Measurements from ENCODE around the gene PIKFYVE. TPM values are rescaled to one million over a fixed set of nuclear protein-coding genes. Genes with fewer than 3 reads are reported as not detected.
"Not testable (repeated sequence)": the region's sequence is repeated elsewhere in the genome, so short reads cannot be mapped to it uniquely, and the experiment has no call there.

Gene PIKFYVE
- total and polyA plus RNA-seq, 11 donors, result 4.2 to 31.4 (median 20.2) TPM

DNA sequence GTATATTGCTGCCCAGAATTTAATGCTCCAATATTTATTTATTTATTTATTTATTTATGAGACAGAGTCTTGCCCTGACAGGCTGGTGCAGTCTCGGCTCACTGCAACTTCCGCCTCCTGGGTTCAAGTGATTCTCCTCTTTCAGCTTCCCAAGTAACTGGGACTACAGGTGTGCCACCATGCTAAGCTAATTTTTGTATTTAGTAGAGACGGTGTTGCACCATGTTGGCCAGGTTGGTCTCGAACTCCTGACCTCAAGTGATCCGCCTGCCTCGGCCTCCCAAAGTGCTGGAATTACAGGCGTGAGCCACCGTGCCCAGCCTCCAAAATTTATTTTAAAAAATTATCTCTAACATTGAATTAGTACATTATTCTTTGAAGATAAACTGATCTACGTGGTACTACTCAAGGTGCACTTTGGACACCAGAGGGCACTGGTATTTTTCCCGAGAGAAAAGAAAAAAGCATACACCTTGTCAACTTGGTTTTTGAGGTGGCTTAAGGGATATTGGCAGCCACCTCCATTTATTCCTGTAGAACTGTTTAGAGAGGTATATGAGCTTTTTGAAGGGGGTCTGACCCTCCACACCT is 9.8 kb upstream of the PIKFYVE start:
- intact Hi-C loops (cut with DNase I), result no loop called here
- TF ChIP-seq, protein P1, sequence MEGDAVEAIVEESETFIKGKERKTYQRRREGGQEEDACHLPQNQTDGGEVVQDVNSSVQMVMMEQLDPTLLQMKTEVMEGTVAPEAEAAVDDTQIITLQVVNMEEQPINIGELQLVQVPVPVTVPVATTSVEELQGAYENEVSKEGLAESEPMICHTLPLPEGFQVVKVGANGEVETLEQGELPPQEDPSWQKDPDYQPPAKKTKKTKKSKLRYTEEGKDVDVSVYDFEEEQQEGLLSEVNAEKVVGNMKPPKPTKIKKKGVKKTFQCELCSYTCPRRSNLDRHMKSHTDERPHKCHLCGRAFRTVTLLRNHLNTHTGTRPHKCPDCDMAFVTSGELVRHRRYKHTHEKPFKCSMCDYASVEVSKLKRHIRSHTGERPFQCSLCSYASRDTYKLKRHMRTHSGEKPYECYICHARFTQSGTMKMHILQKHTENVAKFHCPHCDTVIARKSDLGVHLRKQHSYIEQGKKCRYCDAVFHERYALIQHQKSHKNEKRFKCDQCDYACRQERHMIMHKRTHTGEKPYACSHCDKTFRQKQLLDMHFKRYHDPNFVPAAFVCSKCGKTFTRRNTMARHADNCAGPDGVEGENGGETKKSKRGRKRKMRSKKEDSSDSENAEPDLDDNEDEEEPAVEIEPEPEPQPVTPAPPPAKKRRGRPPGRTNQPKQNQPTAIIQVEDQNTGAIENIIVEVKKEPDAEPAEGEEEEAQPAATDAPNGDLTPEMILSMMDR (IDR thresholded peaks at IDR 0.05), result peak in 3 of 12 donors; percentile 11 to 19 (median 14)
- no peak for TF ChIP-seq POLR2A (IDR thresholded peaks at IDR 0.05)
- Histone ChIP-seq H3K27ac (peak overlapping the region; percentile 39 to 95 (median 71)), H3K36me3 (peaks cover 0 to 20% (median 14%) of the 10 kb centered on the region in 9 donors), H3K27me3 (no peaks in the 10 kb centered on the region), H3K4me1 (peaks cover 0 to 39% (median 21%) of the 10 kb centered on the region in 12 donors), H3K9me3 (no peaks in the 10 kb centered on the region), H3K4me3 (no peak overlapping the region)
- DNase-seq, result no peak
- ATAC-seq, result no peak
- 74 to 82% (median 77%) methylated on average over 10 of the region's 10 CpGs for WGBS, 4 donors

DNA sequence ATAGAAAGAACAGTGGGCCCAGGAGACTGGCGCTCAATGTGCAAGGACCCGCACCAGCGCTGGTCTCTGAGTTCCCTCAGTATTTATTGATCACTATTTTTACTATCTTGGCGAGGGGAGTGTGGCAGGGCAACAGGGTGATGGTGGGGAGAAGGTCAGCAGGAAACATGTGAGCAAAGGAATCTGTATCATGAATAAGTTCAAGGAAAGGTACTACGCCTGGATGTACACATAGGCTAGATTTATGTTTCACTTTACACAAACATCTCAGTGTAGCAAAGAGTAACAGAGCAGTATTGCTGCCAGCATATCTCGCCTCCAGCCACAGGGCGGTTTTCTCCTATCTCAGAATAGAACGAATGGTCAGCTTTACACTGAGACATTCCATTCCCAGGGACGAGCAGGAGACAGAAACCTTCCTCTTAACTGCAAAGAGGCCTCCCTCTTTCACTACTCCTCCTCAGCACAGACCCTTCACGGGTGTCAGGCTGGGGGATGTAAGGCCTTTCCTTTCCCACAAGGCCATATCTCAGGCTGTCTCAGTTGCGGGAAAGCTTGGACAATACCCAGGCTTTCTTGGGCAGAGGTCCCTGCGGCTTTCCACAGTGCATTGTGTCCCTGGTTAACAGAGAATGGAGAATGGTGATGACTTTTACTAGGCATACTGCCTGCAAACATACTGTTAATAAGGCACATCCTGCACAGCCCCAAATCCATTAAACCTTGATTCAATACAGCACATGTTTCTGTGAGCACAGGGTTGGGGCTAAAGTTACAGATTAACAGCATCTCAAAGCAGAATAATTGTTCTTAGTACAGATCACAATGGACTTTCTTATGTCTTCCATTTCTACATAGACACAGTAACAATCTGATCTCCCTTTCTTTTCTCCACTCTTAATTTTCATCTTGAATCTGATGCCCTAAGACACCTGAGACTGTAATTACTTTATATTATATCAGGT is 8.9 kb upstream of the PIKFYVE start:
- Histone ChIP-seq H3K4me1 (peaks cover 0 to 37% (median 20%) of the 10 kb centered on the region in 12 donors), H3K27ac (peak overlapping the region; percentile 39 to 95 (median 71)), H3K36me3 (peaks cover 0 to 11% (median 6%) of the 10 kb centered on the region in 9 donors)
- not testable (repeated sequence) for H3K4me3 ChIP-seq, H3K27me3 ChIP-seq, H3K9me3 ChIP-seq, ATAC-seq
- WGBS, 4 donors, result 47 to 55% (median 51%) methylated on average over 12 of the region's 12 CpGs
- DNase-seq, result peak in 1 of 5 donors; percentile 34
- intact Hi-C loops (cut with DNase I), result loop anchor here in 1 of 10 donors (1.0 kb wide), 1 partner anchor 8 kb away; no protein-coding TSS in a partner anchor

DNA sequence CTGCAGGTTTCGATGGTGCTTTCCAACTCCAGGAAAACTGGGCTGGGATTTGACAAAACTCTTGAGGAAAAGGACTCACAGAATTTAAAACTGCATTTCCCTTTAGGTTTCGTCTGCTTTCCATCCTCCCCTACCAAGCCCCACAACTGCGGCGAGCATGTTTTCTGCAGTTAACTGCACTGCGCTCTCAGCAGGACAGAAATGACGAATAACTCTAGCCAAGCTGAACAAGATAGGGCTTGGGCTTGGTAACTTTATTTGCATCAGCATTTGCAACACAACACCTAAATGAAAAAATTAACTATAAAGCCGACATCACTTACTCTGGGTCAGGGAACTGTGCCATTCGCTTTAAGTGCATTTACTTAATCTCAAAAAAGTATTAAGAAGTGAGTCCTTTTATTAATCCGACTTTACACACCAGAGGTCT is 669 bp upstream of the PIKFYVE start:
- no peaks in the 10 kb centered on the region for H3K36me3 ChIP-seq
- no peaks in the 10 kb centered on the region for H3K27me3 ChIP-seq
- peaks cover 0 to 4% (median 0%) of the 10 kb centered on the region in 12 donors for H3K9me3 ChIP-seq
- ATAC-seq (peak; percentile 39 to 54 (median 42)), DNase-seq (peak in 1 of 5 donors; percentile 41)
- intact Hi-C loops (cut with DNase I), result loop anchor here in 1 of 10 donors (1.0 kb wide), 1 partner anchor 8 kb away; no protein-coding TSS in a partner anchor
- TF ChIP-seq POLR2A (IDR thresholded peaks at IDR 0.05), result no peak
- TF ChIP-seq, protein P1 (IDR thresholded peaks at IDR 0.05), result no peak
- H3K4me1 ChIP-seq, result peaks cover 3 to 39% (median 26%) of the 10 kb centered on the region in 12 donors
- WGBS, 4 donors, result 3 to 5% (median 4%) methylated on average over 9 of the region's 9 CpGs
- H3K4me3 ChIP-seq, result peak overlapping the region; percentile 72 to 100 (median 92)
- peak overlapping the region; percentile 68 to 99 (median 96) for H3K27ac ChIP-seq

DNA sequence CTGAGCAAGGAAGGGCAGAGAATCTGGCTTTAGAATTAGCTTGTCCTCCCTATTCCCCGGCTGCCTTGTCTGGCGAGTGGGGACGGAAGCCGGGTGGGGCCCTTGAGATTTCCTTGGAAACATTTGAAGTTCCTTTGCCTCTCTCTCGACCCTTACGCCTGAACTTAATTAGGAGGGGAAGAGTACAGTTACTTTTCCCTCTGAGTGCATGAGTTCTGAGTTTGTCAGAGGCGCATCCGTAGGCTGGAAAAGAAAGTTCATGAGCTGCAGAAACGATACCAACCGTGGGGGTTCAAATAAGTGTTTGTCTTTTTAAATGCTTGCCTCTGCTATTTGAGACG is 468 bp downstream of the PIKFYVE start:
- peaks cover 3 to 39% (median 26%) of the 10 kb centered on the region in 12 donors for H3K4me1 ChIP-seq
- 0% methylated on average over 11 of the region's 11 CpGs for WGBS, 4 donors
- H3K9me3 ChIP-seq, result peaks cover 0 to 4% (median 0%) of the 10 kb centered on the region in 12 donors
- ATAC-seq (no peak), DNase-seq (no peak)
- H3K27ac ChIP-seq, result peak overlapping the region; percentile 86 to 99 (median 96)
- H3K27me3 ChIP-seq, result no peaks in the 10 kb centered on the region
- peak overlapping the region; percentile 72 to 100 (median 92) for H3K4me3 ChIP-seq
- TF ChIP-seq POLR2A (IDR thresholded peaks at IDR 0.05), result no peak
- TF ChIP-seq, protein P1 (IDR thresholded peaks at IDR 0.05), result peak in 1 of 12 donors; percentile 1
- intact Hi-C loops (cut with DNase I), result no loop called here
- H3K36me3 ChIP-seq, result peaks cover 0 to 8% (median 3%) of the 10 kb centered on the region in 9 donors

Data from heart left ventricle (tissue), 16 donors.